ENCODE measurements around the gene MUL1.

Gene MUL1

DNA sequence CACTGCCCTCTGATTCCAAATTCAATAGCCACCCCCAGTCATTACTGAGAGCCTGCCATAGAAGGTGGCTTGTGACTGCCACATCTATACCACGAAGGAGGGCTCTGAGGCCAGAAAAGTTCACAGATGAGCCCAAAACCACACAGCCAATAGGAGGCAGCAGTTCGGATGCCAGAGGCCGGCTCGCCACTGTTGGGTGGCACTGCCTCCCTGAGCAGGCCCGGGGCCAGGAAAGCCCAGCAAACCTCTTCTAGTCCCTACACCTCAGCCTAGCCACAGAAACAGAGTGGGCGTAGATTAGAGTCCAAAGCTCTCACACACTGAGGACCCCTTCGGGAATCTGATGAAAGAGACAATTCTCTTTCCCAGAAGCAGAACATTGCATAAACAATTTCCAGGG, 16.1 kb downstream of the MUL1 start:
- no peaks in the 10 kb centered on the region for H3K9me3 ChIP-seq
- peaks cover 3% of the 10 kb centered on the region for H3K27me3 ChIP-seq
- TF ChIP-seq CTCF (IDR thresholded peaks at IDR 0.05; ENCODE audit: low read depth, low read length): no peak
- H3K36me3 ChIP-seq: no peaks in the 10 kb centered on the region
- H3K4me3 ChIP-seq (ENCODE audit: low read depth, low read length): no peak overlapping the region
- no peaks in the 10 kb centered on the region for H3K4me1 ChIP-seq
- no peak for DNase-seq

DNA sequence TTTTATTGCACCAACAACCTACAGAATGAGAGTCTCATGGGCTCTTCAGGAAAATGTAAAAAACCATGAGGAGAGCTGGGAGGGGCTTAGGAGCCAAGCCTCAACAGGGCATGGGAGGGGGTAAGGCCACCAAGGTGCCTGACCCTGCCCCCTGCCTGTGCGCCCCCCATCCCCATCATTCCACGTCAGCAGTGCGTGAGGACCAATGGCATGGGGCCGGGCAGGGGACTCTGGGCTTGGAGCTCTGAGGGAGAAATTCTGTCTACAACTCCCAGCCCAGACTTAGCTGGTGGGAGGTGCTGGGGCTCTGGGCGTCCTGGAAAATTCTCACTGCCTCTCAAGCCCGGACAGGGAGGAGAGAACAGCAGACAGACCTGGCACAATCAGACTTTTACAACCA, 16.8 kb downstream of the MUL1 start:
- TF ChIP-seq CTCF (IDR thresholded peaks at IDR 0.05; ENCODE audit: low read depth, low read length): no peak
- no peaks in the 10 kb centered on the region for H3K36me3 ChIP-seq
- H3K4me3 ChIP-seq (ENCODE audit: low read depth, low read length): no peak overlapping the region
- no peak for DNase-seq
- H3K27me3 ChIP-seq: peaks cover 8% of the 10 kb centered on the region
- H3K9me3 ChIP-seq: no peaks in the 10 kb centered on the region
- H3K4me1 ChIP-seq: no peaks in the 10 kb centered on the region

GRCh38 chr1:20487236-20487590, 20.7 kb downstream of the MUL1 start:
- Histone ChIP-seq H3K9me3 (no peaks in the 10 kb centered on the region), H3K27me3 (peaks cover 21% of the 10 kb centered on the region), H3K4me1 (no peaks in the 10 kb centered on the region), H3K36me3 (no peaks in the 10 kb centered on the region), H3K4me3 (ENCODE audit: low read depth, low read length) (no peak overlapping the region)
- DNase-seq: no peak
- no peak for TF ChIP-seq CTCF (IDR thresholded peaks at IDR 0.05; ENCODE audit: low read depth, low read length)

- Histone ChIP-seq H3K9me3 (no peaks in the 10 kb centered on the region), H3K4me3 (ENCODE audit: low read depth, low read length) (peak overlapping the region; percentile 55), H3K36me3 (no peaks in the 10 kb centered on the region), H3K27me3 (peaks cover 21% of the 10 kb centered on the region), H3K4me1 (no peaks in the 10 kb centered on the region)
- no peak for TF ChIP-seq CTCF (IDR thresholded peaks at IDR 0.05; ENCODE audit: low read depth, low read length)
- peak; percentile 67 for DNase-seq
These were observed 21.3 kb downstream of the MUL1 start for GRCh38 chr1:20486457-20487235.

DNA sequence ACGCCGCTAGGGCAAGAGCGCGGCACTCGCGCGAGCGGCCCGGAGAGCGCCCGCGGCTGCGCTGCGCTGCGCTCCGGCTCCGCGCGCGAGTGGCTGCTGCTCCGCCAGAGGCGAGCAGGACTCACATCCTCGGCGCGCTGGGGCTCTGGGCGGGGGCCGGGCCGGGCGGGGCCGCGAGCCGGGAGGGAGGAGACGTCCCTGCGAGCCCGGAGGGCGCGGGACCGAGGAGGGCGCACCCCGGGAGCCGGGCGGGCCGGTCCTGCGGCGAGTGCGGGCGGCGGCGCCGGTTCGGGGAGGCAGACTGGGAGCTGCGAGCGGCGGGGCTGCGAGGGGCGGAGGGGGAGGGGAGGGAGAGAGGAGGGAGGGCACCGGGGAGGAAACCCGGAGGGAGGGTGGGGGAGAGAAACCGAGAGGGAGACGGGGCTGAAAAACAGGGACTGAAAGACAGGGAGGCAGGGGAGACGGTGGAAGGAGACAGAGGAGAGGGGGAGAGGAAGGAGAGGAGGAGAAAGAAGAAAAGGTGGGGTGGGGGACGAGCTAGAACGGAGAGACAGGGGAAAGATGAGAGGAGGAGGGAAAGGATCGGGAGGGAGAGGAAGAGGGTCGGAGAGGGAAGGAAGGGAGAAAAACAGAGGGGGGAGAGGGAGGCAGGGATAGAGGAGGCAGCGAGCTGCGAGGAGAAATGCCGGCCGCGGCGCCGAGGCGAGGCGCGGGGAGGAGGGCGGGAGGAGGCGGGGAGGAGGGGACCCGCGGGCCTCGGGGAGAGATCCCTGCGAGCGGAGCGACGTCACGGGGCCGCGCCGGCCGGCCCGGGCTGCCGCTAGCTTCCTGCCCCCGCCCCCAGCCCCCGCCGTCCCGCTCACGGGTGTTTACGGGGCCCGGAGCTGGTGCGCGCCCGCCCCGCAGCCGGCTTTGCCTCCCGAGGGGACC, 22.2 kb downstream of the MUL1 start, which contains the start of gene CAMK2N1:
Gene CAMK2N1, minus strand, starts transcription at position 684 of the 930 bp plus-strand sequence. CDS start 831 bp downstream, outside the sequence.
- Histone ChIP-seq H3K4me3 (ENCODE audit: low read depth, low read length) (peak within 1 kb of the TSS; percentile 61), H3K9me3 (no peaks in the 10 kb centered on the region), H3K36me3 (no peaks in the 10 kb centered on the region), H3K27me3 (peaks cover 21% of the 10 kb centered on the region), H3K4me1 (no peaks in the 10 kb centered on the region)
- peak; percentile 58 for DNase-seq
- TF ChIP-seq CTCF (IDR thresholded peaks at IDR 0.05; ENCODE audit: low read depth, low read length): no peak

Measured in BE2C (cell line).